ENCODE data around the gene COX6B2. TPM values are rescaled to one million over a fixed set of nuclear protein-coding genes. Genes with fewer than 3 reads are reported as not detected.

COX6B2 gene
- total RNA-seq, 1 donor from 2014 or later: 0.26 TPM

GRCh38 chr19:55319785-55320184, 34.7 kb downstream of the COX6B2 start:
- no peak for TF ChIP-seq CTCF (IDR thresholded peaks at IDR 0.05; ENCODE audit: insufficient read depth, low read length, severe bottlenecking)
- Histone ChIP-seq H3K36me3 (ENCODE audit: control insufficient read depth, insufficient read depth, low read length) (no peaks in the 10 kb centered on the region), H3K27me3 (ENCODE audit: control insufficient read depth, insufficient read depth, low read length) (no peaks in the 10 kb centered on the region), H3K4me3 (ENCODE audit: low read depth, low read length) (no peak overlapping the region)
- no peak for FAIRE-seq
- DNase-seq (ENCODE audit: low read depth): no peak

DNA sequence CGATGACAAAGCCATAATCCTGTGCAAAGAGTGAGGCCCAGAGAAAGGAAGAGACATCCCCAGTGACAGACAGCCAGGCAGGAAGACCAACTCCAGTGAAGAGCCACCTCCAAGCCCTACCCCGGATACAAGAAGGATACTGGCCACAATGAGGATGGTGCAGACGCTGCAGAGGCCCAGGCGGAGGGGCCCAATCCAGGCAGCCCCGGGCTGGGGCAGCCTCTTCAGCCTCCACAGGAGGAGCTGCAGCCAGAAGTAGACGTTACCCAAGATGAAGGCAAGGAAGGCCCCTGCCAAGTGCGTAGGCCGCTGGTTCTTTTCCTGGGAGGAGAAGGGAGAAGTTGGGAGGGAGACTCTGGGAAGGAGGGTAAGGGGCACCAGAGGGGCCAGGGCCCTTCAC, 37.9 kb downstream of the COX6B2 start:
- no peak overlapping the region for H3K4me3 ChIP-seq (ENCODE audit: low read depth, low read length)
- TF ChIP-seq CTCF (IDR thresholded peaks at IDR 0.05; ENCODE audit: insufficient read depth, low read length, severe bottlenecking): no peak
- H3K27me3 ChIP-seq (ENCODE audit: control insufficient read depth, insufficient read depth, low read length): no peaks in the 10 kb centered on the region
- FAIRE-seq (no peak), DNase-seq (ENCODE audit: low read depth) (no peak)
- H3K36me3 ChIP-seq (ENCODE audit: control insufficient read depth, insufficient read depth, low read length): no peaks in the 10 kb centered on the region

DNA sequence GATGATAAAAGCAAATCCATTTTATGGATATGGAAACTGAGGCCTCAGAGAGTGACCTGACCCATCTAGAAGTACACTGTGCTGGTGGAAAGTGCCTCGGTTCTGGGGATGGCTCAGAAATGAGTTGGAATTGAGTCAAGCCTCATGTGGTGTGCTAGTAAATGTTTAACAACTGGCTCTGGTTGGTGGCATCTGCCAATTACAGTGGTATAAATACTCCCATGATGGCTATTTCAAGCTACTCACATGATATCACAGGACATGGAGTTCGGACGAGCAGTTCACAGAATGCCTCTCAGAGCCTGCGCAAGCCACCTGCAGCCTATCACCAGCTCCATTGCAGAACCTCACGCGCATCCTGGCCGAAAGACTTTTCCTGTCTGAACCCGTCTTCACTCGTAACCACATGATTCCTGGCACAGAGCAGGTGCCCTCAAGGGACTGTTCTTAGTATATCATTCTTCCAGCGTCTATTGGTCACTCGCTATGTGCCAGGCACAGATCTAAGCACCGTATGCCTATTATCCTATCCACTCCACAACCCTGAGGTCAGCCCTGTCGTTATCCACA, 38.5 kb downstream of the COX6B2 start:
- TF ChIP-seq CTCF (IDR thresholded peaks at IDR 0.05; ENCODE audit: insufficient read depth, low read length, severe bottlenecking): no peak
- Histone ChIP-seq H3K4me3 (ENCODE audit: low read depth, low read length) (no peak overlapping the region), H3K27me3 (ENCODE audit: control insufficient read depth, insufficient read depth, low read length) (no peaks in the 10 kb centered on the region), H3K36me3 (ENCODE audit: control insufficient read depth, insufficient read depth, low read length) (no peaks in the 10 kb centered on the region)
- peak; percentile 25 for DNase-seq (ENCODE audit: low read depth)
- peak; percentile 73 for FAIRE-seq

- Histone ChIP-seq H3K27me3 (ENCODE audit: control insufficient read depth, insufficient read depth, low read length) (no peaks in the 10 kb centered on the region), H3K4me3 (ENCODE audit: low read depth, low read length) (no peak overlapping the region), H3K36me3 (ENCODE audit: control insufficient read depth, insufficient read depth, low read length) (no peaks in the 10 kb centered on the region)
- FAIRE-seq (no peak), DNase-seq (ENCODE audit: low read depth) (no peak)
- no peak for TF ChIP-seq CTCF (IDR thresholded peaks at IDR 0.05; ENCODE audit: insufficient read depth, low read length, severe bottlenecking)
These were observed 40.1 kb downstream of the COX6B2 start for GRCh38 chr19:55314396-55314795.

DNA sequence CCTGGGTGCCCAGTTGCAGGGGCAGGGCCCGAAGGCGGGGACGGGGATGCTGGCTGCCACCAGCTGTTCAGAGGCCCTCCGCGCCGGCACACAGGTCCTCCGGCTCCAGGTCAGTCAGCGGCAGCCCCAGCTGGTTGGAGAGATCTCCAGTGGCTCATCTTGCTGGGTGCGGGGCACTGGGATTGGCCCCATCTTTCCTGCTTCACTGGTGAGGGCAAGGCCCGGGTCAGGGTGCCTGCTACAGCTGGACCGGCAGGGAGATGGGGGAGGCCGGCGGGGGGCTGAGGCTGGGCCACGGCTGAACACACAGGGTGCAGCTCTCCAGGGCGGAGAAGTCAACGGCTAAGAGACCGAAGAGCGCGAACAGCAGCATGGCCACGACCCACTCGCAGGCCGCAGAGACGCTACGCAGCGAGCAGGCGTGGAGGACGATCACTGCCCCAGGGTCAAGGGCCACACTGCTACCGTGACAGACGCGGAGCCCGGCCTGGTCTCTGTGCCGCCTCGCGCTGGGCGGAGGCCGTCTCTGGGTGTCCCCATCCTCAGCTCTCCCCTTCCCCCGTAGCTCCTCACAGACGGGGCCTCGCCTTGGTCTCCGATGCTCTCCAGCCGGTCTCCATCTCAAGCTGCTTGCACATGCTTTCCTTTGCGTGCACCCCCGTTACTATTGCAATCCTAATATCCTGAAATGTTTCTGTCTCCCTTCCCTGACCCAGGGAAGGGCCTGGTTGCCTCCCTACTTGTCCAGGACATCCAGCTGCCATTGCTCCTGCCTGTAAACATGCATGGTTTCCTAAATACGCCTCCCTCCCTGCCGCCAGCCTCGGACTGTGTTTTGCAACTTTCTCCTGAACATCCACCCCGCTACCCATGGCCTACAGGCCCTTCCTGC, 41.7 kb downstream of the COX6B2 start:
- TF ChIP-seq CTCF (IDR thresholded peaks at IDR 0.05; ENCODE audit: insufficient read depth, low read length, severe bottlenecking): no peak
- Histone ChIP-seq H3K4me3 (ENCODE audit: low read depth, low read length) (no peak overlapping the region), H3K36me3 (ENCODE audit: control insufficient read depth, insufficient read depth, low read length) (no peaks in the 10 kb centered on the region), H3K27me3 (ENCODE audit: control insufficient read depth, insufficient read depth, low read length) (no peaks in the 10 kb centered on the region)
- DNase-seq (ENCODE audit: low read depth): no peak
- no peak for FAIRE-seq

Measured in bronchial epithelial cell (primary cell).